ENCODE measurements around the gene PPME1. TPM values are rescaled to one million over a fixed set of nuclear protein-coding genes. Genes with fewer than 3 reads are reported as not detected.

Gene PPME1
- total RNA-seq, 1 experiment from 2014 or later = 39.4 TPM

- no peak overlapping the region for H2AFZ ChIP-seq (ENCODE audit: low read length)
- H4K91ac ChIP-seq (ENCODE audit: insufficient read length, low read depth, low read length) = no peak overlapping the region
- no CpG with 5 or more reads among the region's 1 CpG for WGBS (ENCODE audit: extremely low coverage, insufficient read length, low lambda C conversion rate)
Measured at GRCh38 chr11:74248469-74248868, 77.4 kb downstream of the PPME1 start.

More at GRCh38 chr11:74248469-74248868, 77.4 kb downstream of the PPME1 start:
- H3K4me1 ChIP-seq (ENCODE audit: insufficient read depth, low read length) = no peaks in the 10 kb centered on the region
- DNase-seq = no peak
- no peaks in the 10 kb centered on the region for H3K27me3 ChIP-seq (ENCODE audit: insufficient read depth, low read length)
- no peak overlapping the region for H3K9ac ChIP-seq (ENCODE audit: extremely low read depth, insufficient read length, low read length)
- no peak overlapping the region for H3K4me2 ChIP-seq (ENCODE audit: insufficient read depth, insufficient read length, low read length)
- H2BK5ac ChIP-seq (ENCODE audit: insufficient read length, low read length) = no peak overlapping the region
- no peak overlapping the region for H4K8ac ChIP-seq (replicated peaks; ENCODE audit: insufficient read length, low read depth, low read length)
- H2BK120ac ChIP-seq (ENCODE audit: low read depth, low read length, poor library complexity, severe bottlenecking) = no peak overlapping the region
- H2BK12ac ChIP-seq (ENCODE audit: insufficient read length, low read depth, low read length) = no peak overlapping the region
- no peaks in the 10 kb centered on the region for H3K79me2 ChIP-seq (ENCODE audit: insufficient read depth, low read length)
- no peak overlapping the region for H2BK15ac ChIP-seq (ENCODE audit: low read depth, low read length)
- H4K5ac ChIP-seq (ENCODE audit: insufficient read length, low read depth, low read length) = no peak overlapping the region
- H2AK5ac ChIP-seq (ENCODE audit: insufficient read length, low read length) = no peak overlapping the region
- no peak overlapping the region for H3K4ac ChIP-seq (ENCODE audit: low read depth, low read length)
- no peaks in the 10 kb centered on the region for H3K79me1 ChIP-seq (ENCODE audit: insufficient read depth, low read depth, low read length, poor library complexity, severe bottlenecking)
- Mint-ChIP-seq H3K36me3 (ENCODE audit: insufficient read depth in 1 of 3, low read depth in 3 of 3) (peaks cover 9 to 53% (median 31%) of the 10 kb centered on the region in 3 experiments; a peak in 6 of 7 replicates), H3K27ac (no peak overlapping the region), H3K4me3 (no peak overlapping the region), H3K9me3 (no peaks in the 10 kb centered on the region), H3K4me1 (peaks cover 11 to 12% of the 10 kb centered on the region in 2 experiments), H3K27me3 (ENCODE audit: low read depth) (0 out of 2 replicates have a peak, but pooled peaks cover 2% of the 10 kb centered on the region)
- TF ChIP-seq CTCF (conservative IDR thresholded peaks at IDR 0.05) = no peak
- H3K23ac ChIP-seq (ENCODE audit: insufficient read length, low read depth, low read length) = no peak overlapping the region
- H3K18ac ChIP-seq (ENCODE audit: insufficient read length, low read depth, low read length) = no peak overlapping the region
- H3K56ac ChIP-seq (ENCODE audit: insufficient read length, low read depth, low read length) = no peak overlapping the region
- no peaks in the 10 kb centered on the region for H4K20me1 ChIP-seq (ENCODE audit: control insufficient read depth, insufficient read depth, insufficient read length)
- H2BK20ac ChIP-seq (ENCODE audit: low read depth, low read length, poor library complexity, severe bottlenecking) = no peak overlapping the region
- no peak overlapping the region for H3K27ac ChIP-seq (ENCODE audit: insufficient read length, low read depth, low read length)
- no peak overlapping the region for H3T11ph ChIP-seq (ENCODE audit: low read length)
- H3K9me3 ChIP-seq (ENCODE audit: control insufficient read depth, low read depth, low read length) = no peaks in the 10 kb centered on the region
- H3K23me2 ChIP-seq (ENCODE audit: insufficient read length, low read depth, low read length, poor library complexity, severe bottlenecking) = no peaks in the 10 kb centered on the region
- no peak overlapping the region for H3K14ac ChIP-seq (ENCODE audit: insufficient read depth, low read length)
